Measurements from ENCODE around the gene COX6A1. TPM values are rescaled to one million over a fixed set of nuclear protein-coding genes. Genes with fewer than 3 reads are reported as not detected.

Gene COX6A1
- total RNA-seq, 1 donor from 2014 or later, result 296 TPM

- peaks cover 37% of the 10 kb centered on the region for H3K4me1 Mint-ChIP-seq
- Histone ChIP-seq H3K9ac (no peak overlapping the region), H3K27ac (peak overlapping the region; percentile 18), H2AFZ (replicated peaks) (no peak overlapping the region), H3F3A (ENCODE audit: low read depth) (peaks cover 31% of the 10 kb centered on the region), H3K4me3 (no peak overlapping the region), H3K9me3 (ENCODE audit: low read depth) (no peaks in the 10 kb centered on the region), H3K79me2 (ENCODE audit: low read depth) (no peaks in the 10 kb centered on the region), H4K20me1 (ENCODE audit: low read depth) (no peaks in the 10 kb centered on the region), H3K27me3 (no peaks in the 10 kb centered on the region), H3K4me2 (no peak overlapping the region), H3K36me3 (no peaks in the 10 kb centered on the region), H3K4me1 (peaks cover 16% of the 10 kb centered on the region)
- H3K27ac Mint-ChIP-seq, result peak overlapping the region; percentile 81
- H3K36me3 Mint-ChIP-seq, result no peaks in the 10 kb centered on the region
- no peaks in the 10 kb centered on the region for H3K9me3 Mint-ChIP-seq
- no peak overlapping the region for H3K4me3 Mint-ChIP-seq
- peaks cover 11% of the 10 kb centered on the region for H3K27me3 Mint-ChIP-seq (ENCODE audit: insufficient read depth, low read depth)
- no peak for DNase-seq (ENCODE audit: low spot score)
- TF ChIP-seq EZH2phosphoT487 (IDR thresholded peaks at IDR 0.05) (no peak), EZH2 (IDR thresholded peaks at IDR 0.05) (no peak), CTCF (IDR thresholded peaks at IDR 0.05) (no peak)
Measured at GRCh38 chr12:120406553-120406952, 31.4 kb upstream of the COX6A1 start.

- H3K4me1 ChIP-seq, result peaks cover 16% of the 10 kb centered on the region
- H3K27ac Mint-ChIP-seq, result no peak overlapping the region
Measured at GRCh38 chr12:120408771-120409170, 29.1 kb upstream of the COX6A1 start.

GRCh38 chr12:120412421-120412820 lies 25.5 kb upstream of the COX6A1 start:
- peaks cover 19% of the 10 kb centered on the region for H3K4me1 ChIP-seq
- H3K27ac ChIP-seq, result no peak overlapping the region
- Mint-ChIP-seq H3K36me3 (no peaks in the 10 kb centered on the region), H3K27ac (peak overlapping the region; percentile 51), H3K9me3 (no peaks in the 10 kb centered on the region), H3K27me3 (ENCODE audit: insufficient read depth, low read depth) (peaks cover 6% of the 10 kb centered on the region), H3K4me1 (peaks cover 36% of the 10 kb centered on the region), H3K4me3 (no peak overlapping the region)
- no peaks in the 10 kb centered on the region for H4K20me1 ChIP-seq (ENCODE audit: low read depth)
- H3K36me3 ChIP-seq, result no peaks in the 10 kb centered on the region
- H3K9me3 ChIP-seq (ENCODE audit: low read depth), result no peaks in the 10 kb centered on the region
- no peaks in the 10 kb centered on the region for H3K79me2 ChIP-seq (ENCODE audit: low read depth)
- H3K4me3 ChIP-seq, result no peak overlapping the region
- TF ChIP-seq EZH2phosphoT487 (IDR thresholded peaks at IDR 0.05) (no peak), CTCF (IDR thresholded peaks at IDR 0.05) (no peak), EZH2 (IDR thresholded peaks at IDR 0.05) (no peak)
- H3F3A ChIP-seq (ENCODE audit: low read depth), result peaks cover 36% of the 10 kb centered on the region
- H2AFZ ChIP-seq (replicated peaks), result no peak overlapping the region
- no peak for DNase-seq (ENCODE audit: low spot score)
- no peaks in the 10 kb centered on the region for H3K27me3 ChIP-seq
- H3K9ac ChIP-seq, result no peak overlapping the region
- H3K4me2 ChIP-seq, result no peak overlapping the region

More at GRCh38 chr12:120408771-120409170, 29.1 kb upstream of the COX6A1 start:
- no peak overlapping the region for H3K4me2 ChIP-seq
- no peak overlapping the region for H3K27ac ChIP-seq
- H3K9ac ChIP-seq, result no peak overlapping the region
- no peaks in the 10 kb centered on the region for H3K9me3 Mint-ChIP-seq
- H3K79me2 ChIP-seq (ENCODE audit: low read depth), result no peaks in the 10 kb centered on the region
- H2AFZ ChIP-seq (replicated peaks), result no peak overlapping the region
- H3K4me3 ChIP-seq, result no peak overlapping the region
- peaks cover 30% of the 10 kb centered on the region for H3F3A ChIP-seq (ENCODE audit: low read depth)
- DNase-seq (ENCODE audit: low spot score), result no peak
- peaks cover 29% of the 10 kb centered on the region for H3K4me1 Mint-ChIP-seq
- peaks cover 2% of the 10 kb centered on the region for H3K27me3 Mint-ChIP-seq (ENCODE audit: insufficient read depth, low read depth)
- no peaks in the 10 kb centered on the region for H3K27me3 ChIP-seq
- H3K4me3 Mint-ChIP-seq, result no peak overlapping the region
- no peaks in the 10 kb centered on the region for H3K36me3 ChIP-seq
- H3K36me3 Mint-ChIP-seq, result no peaks in the 10 kb centered on the region
- TF ChIP-seq EZH2 (IDR thresholded peaks at IDR 0.05) (no peak), EZH2phosphoT487 (IDR thresholded peaks at IDR 0.05) (no peak)
- H4K20me1 ChIP-seq (ENCODE audit: low read depth), result no peaks in the 10 kb centered on the region
- H3K9me3 ChIP-seq (ENCODE audit: low read depth), result no peaks in the 10 kb centered on the region

- H3K4me1 ChIP-seq, result peaks cover 19% of the 10 kb centered on the region
- H3K9ac ChIP-seq, result no peak overlapping the region
- Mint-ChIP-seq H3K4me1 (peaks cover 44% of the 10 kb centered on the region), H3K27ac (peak overlapping the region; percentile 99), H3K4me3 (peak overlapping the region; percentile 65), H3K27me3 (ENCODE audit: insufficient read depth, low read depth) (peaks cover 6% of the 10 kb centered on the region), H3K36me3 (no peaks in the 10 kb centered on the region), H3K9me3 (no peaks in the 10 kb centered on the region)
- no peaks in the 10 kb centered on the region for H3K9me3 ChIP-seq (ENCODE audit: low read depth)
- DNase-seq (ENCODE audit: low spot score), result peak; percentile 96
- no peaks in the 10 kb centered on the region for H3K27me3 ChIP-seq
- H3K4me2 ChIP-seq, result peak overlapping the region; percentile 66
- H4K20me1 ChIP-seq (ENCODE audit: low read depth), result no peaks in the 10 kb centered on the region
- H3K79me2 ChIP-seq (ENCODE audit: low read depth), result no peaks in the 10 kb centered on the region
- TF ChIP-seq CTCF (IDR thresholded peaks at IDR 0.05), result no peak
- no peak for TF ChIP-seq EZH2phosphoT487 (IDR thresholded peaks at IDR 0.05)
- TF ChIP-seq EZH2 (IDR thresholded peaks at IDR 0.05), result no peak
- H3K4me3 ChIP-seq, result peak overlapping the region; percentile 2
- no peak overlapping the region for H2AFZ ChIP-seq (replicated peaks)
- no peaks in the 10 kb centered on the region for H3K36me3 ChIP-seq
- H3F3A ChIP-seq (ENCODE audit: low read depth), result peaks cover 34% of the 10 kb centered on the region
- H3K27ac ChIP-seq, result peak overlapping the region; percentile 87
Measured at GRCh38 chr12:120413901-120414695, 23.8 kb upstream of the COX6A1 start.

Measured in neural progenitor cell (in vitro differentiated cells).